Measurements from ENCODE around the gene EXOSC5. TPM values are rescaled to one million over a fixed set of nuclear protein-coding genes. Genes with fewer than 3 reads are reported as not detected.

EXOSC5 gene
- total and polyA plus RNA-seq, 9 of the 15 experiments (the other 6 are each of a cell fraction or from before 2014, with no cell fraction given), result 10.9 to 75.5 (median 37.8) TPM

DNA sequence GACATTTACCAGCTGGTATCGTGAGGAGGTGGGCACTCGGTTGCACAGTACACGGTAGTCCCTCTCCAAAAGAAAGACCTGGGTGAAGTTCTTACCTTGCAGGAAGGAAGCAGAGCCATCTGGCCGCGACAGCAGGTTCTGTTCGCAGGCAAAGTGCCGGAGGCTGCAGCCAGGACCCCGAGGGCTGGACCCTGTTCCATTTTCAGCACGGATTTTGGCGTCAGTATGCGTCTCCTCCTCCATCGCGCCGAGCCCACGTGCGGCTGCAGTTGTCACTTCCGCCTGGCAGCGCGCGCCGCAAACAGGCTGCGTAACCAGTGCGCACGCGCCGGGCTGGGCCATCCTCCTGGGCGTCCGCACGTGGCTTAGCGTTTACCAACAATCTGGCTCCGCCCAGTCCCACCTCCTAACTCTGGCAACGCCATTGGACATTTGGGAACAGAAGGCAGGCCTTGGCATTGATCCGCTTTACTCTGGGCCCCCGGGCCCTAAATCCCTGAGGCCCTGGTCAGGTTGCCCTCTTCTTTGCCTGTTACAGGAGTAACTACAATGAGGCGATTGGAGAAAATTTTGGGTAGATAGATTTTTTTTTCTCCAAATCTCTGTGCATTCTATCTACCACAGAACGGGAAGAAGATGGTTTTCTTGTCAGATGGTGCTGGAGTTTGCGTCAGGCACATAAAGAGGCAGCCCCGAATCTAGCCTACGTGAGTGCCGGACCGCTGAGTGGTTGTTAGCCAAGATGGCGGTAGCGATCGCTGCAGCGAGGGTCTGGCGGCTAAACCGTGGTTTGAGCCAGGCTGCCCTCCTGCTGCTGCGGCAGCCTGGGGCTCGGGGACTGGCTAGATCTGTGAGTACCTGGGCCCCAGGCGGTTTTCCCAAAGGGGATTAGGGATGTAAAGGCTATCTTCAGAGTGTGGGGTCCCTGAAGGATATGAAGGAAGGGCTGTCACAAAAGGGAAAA, at the start of gene EXOSC5, which contains the start of gene BCKDHA (continued):
- TF ChIP-seq MNT (conservative IDR thresholded peaks at IDR 0.05) (peak; percentile 100), MEIS2 (IDR thresholded peaks at IDR 0.05; ENCODE audit: partially characterized antibody) (peak; percentile 93), ESRRA (IDR thresholded peaks at IDR 0.05; ENCODE audit: borderline replicate concordance, low read depth) (peak; percentile 57; the same call in 1 of the 2 replicates), KLF10 (CRISPR knock-in tag; IDR thresholded peaks at IDR 0.05) (no peak), HNRNPH1 (optimal IDR thresholded peaks at IDR 0.05; ENCODE audit: low read depth, low read length) (no peak), PRDM10 (IDR thresholded peaks at IDR 0.05; ENCODE audit: partially characterized antibody) (no peak), TAF7 (tag; IDR thresholded peaks at IDR 0.05) (peak; percentile 82), ZFX (CRISPR knock-in tag; IDR thresholded peaks at IDR 0.05) (peak; percentile 52; the same call in 1 of the 2 replicates), BHLHE40 (IDR thresholded peaks at IDR 0.05; ENCODE audit: low read length) (peak; percentile 97), CBX1 (IDR thresholded peaks at IDR 0.05; ENCODE audit: low read depth) (no peak), MYNN (IDR thresholded peaks at IDR 0.05) (0 out of 2 replicates have a peak, but pooled peaks have one; percentile 33), MYNN (CRISPR knock-in tag; IDR thresholded peaks at IDR 0.05) (no peak), POLR3G (IDR thresholded peaks at IDR 0.05; ENCODE audit: extremely low read depth, insufficient read length, insufficient replicate concordance) (no peak), ZNF584 (CRISPR knock-in tag; IDR thresholded peaks at IDR 0.05; ENCODE audit: low read depth) (no peak), C11orf30 (IDR thresholded peaks at IDR 0.05; ENCODE audit: low read depth) (peak; percentile 91), FOSL1 (tag; conservative IDR thresholded peaks at IDR 0.05) (0 out of 2 replicates have a peak, but pooled peaks have one; percentile 9)
- TF ChIP-seq, protein P1, sequence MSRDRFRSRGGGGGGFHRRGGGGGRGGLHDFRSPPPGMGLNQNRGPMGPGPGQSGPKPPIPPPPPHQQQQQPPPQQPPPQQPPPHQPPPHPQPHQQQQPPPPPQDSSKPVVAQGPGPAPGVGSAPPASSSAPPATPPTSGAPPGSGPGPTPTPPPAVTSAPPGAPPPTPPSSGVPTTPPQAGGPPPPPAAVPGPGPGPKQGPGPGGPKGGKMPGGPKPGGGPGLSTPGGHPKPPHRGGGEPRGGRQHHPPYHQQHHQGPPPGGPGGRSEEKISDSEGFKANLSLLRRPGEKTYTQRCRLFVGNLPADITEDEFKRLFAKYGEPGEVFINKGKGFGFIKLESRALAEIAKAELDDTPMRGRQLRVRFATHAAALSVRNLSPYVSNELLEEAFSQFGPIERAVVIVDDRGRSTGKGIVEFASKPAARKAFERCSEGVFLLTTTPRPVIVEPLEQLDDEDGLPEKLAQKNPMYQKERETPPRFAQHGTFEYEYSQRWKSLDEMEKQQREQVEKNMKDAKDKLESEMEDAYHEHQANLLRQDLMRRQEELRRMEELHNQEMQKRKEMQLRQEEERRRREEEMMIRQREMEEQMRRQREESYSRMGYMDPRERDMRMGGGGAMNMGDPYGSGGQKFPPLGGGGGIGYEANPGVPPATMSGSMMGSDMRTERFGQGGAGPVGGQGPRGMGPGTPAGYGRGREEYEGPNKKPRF (IDR thresholded peaks at IDR 0.05; ENCODE audit: low read depth, low read length), result no peak
- TF ChIP-seq, protein P2, sequence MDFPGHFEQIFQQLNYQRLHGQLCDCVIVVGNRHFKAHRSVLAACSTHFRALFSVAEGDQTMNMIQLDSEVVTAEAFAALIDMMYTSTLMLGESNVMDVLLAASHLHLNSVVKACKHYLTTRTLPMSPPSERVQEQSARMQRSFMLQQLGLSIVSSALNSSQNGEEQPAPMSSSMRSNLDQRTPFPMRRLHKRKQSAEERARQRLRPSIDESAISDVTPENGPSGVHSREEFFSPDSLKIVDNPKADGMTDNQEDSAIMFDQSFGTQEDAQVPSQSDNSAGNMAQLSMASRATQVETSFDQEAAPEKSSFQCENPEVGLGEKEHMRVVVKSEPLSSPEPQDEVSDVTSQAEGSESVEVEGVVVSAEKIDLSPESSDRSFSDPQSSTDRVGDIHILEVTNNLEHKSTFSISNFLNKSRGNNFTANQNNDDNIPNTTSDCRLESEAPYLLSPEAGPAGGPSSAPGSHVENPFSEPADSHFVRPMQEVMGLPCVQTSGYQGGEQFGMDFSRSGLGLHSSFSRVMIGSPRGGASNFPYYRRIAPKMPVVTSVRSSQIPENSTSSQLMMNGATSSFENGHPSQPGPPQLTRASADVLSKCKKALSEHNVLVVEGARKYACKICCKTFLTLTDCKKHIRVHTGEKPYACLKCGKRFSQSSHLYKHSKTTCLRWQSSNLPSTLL (IDR thresholded peaks at IDR 0.05), result no peak
